HEK293T (cell line): Measurements from ENCODE around the gene ACLY.

Source experiments
- CTCF ChIA-PET: fragments of 350-600 bp; formaldehyde crosslinking; extraction: SDS; loops from one replicate; lab custom pipeline; 2021; ENCODE audit warnings: antibody characterized with exemption, inconsistent platforms; lab: Yijun Ruan, JAX
- POLR2A ChIA-PET: fragments of 350-600 bp; formaldehyde crosslinking; extraction: SDS; loops from one replicate; lab custom pipeline; 2020; ENCODE audit warnings: antibody characterized with exemption, inconsistent platforms; lab: Yijun Ruan, JAX
- DNase-seq: peaks from one replicate; pipeline ENCODE4 v3.0.0; 2012; ENCODE audit warnings: mixed read lengths; ENCODE audit errors: extremely low spot score
- ARNT ChIP-seq: fragments of 450-650 bp; IDR thresholded peaks from 2 replicates; pipeline ENCODE4 v1.6.1; 2017; ENCODE audit warnings: mild to moderate bottlenecking
- BHLHE40 ChIP-seq: fragments of 450-650 bp; IDR thresholded peaks from 2 replicates; pipeline ENCODE4 v1.6.1; 2016; ENCODE audit warnings: mild to moderate bottlenecking, moderate library complexity, borderline replicate concordance
- CTBP1 ChIP-seq: fragments of 450-650 bp; IDR thresholded peaks from 2 replicates; pipeline ENCODE4 v1.6.1; 2016; ENCODE audit warnings: borderline replicate concordance
- ELF4 ChIP-seq: fragments of 450-650 bp; IDR thresholded peaks from 2 replicates; pipeline ENCODE4 v1.6.1; 2017; ENCODE audit warnings: antibody characterized with exemption
- FOXA1 ChIP-seq: fragments of 450-650 bp; IDR thresholded peaks from 2 replicates; pipeline ENCODE4 v1.6.1; 2016; ENCODE audit warnings: mild to moderate bottlenecking
- FOXK2 ChIP-seq: fragments of 450-650 bp; IDR thresholded peaks from 2 replicates; pipeline ENCODE4 v1.6.1; 2016; ENCODE audit warnings: mild to moderate bottlenecking
- FOXM1 ChIP-seq: fragments of 450-650 bp; IDR thresholded peaks from 2 replicates; pipeline ENCODE4 v1.6.1; 2017; ENCODE audit warnings: mild to moderate bottlenecking, borderline replicate concordance
- HDGF ChIP-seq: fragments of 450-650 bp; IDR thresholded peaks from 2 replicates; pipeline ENCODE4 v1.6.1; 2017; ENCODE audit warnings: antibody characterized with exemption, borderline replicate concordance
- L3MBTL2 ChIP-seq: fragments of 450-650 bp; conservative IDR thresholded peaks from 2 replicates; pipeline ENCODE4 v1.6.1; 2016; ENCODE audit warnings: mild to moderate bottlenecking
- LEF1 ChIP-seq: fragments of 450-650 bp; IDR thresholded peaks from 2 replicates; pipeline ENCODE4 v1.6.1; 2017; ENCODE audit warnings: mild to moderate bottlenecking, borderline replicate concordance
- NFRKB ChIP-seq: fragments of 450-650 bp; IDR thresholded peaks from 2 replicates; pipeline ENCODE4 v1.6.1; 2016; ENCODE audit warnings: mild to moderate bottlenecking, moderate library complexity
- PKNOX1 ChIP-seq: fragments of 450-650 bp; IDR thresholded peaks from 2 replicates; pipeline ENCODE4 v1.6.1; 2016
- SP1 ChIP-seq: fragments of 450-650 bp; IDR thresholded peaks from 2 replicates; pipeline ENCODE4 v1.6.1; 2017
- SUZ12 ChIP-seq: fragments of 450-650 bp; IDR thresholded peaks from 2 replicates; pipeline ENCODE4 v1.6.1; 2016; ENCODE audit warnings: mild to moderate bottlenecking
- TARDBP ChIP-seq: fragments of 450-650 bp; IDR thresholded peaks from 2 replicates; pipeline ENCODE4 v1.6.1; 2016
- ZNF384 ChIP-seq: fragments of 450-650 bp; IDR thresholded peaks from 2 replicates; pipeline ENCODE4 v1.6.1; 2016

Gene ACLY

GRCh38 chr17:41918314-41919164 is at the start of gene ACLY:
ACLY (minus strand) TSS chr17:41918951; CDS start chr17:41913873, 5,078 bp downstream.
- CTCF ChIA-PET = interaction anchor here (0.5 to 2.3 kb wide), 5 partner anchors 12 to 256 kb away, joined by 3 to 8 read pairs (median 4); partner anchors contain the start of gene ODAD4
- TF ChIP-seq LEF1 (no peak), CTBP1 (no peak), FOXM1 (no peak), SP1 (no peak), BHLHE40 (no peak), ARNT (no peak), PKNOX1 (no peak), FOXA1 (no peak), FOXK2 (no peak), ELF4 (peak; percentile 75), TARDBP (no peak), ZNF384 (no peak), SUZ12 (no peak), HDGF (peak; percentile 92; the same call in 1 of the 2 replicates), L3MBTL2 (peak; percentile 69; the same call in 1 of the 2 replicates), NFRKB (no peak)
- DNase-seq = peak; percentile 100
- POLR2A ChIA-PET = interaction anchor here (0.5 to 5.7 kb wide), 30 partner anchors 11 to 253 kb away, joined by 3 to 148 read pairs (median 4); partner anchors contain the start of genes CNP, DNAJC7, EIF1 and FKBP10

- ChIA-PET POLR2A (interaction anchor here (1.2 to 7.0 kb wide), 6 partner anchors 9 to 153 kb away, joined by 3 to 117 read pairs (median 16); partner anchors contain the start of genes ACLY, DNAJC7 and NKIRAS2), CTCF (no interaction called here)
- TF ChIP-seq PKNOX1 = no peak
- TF ChIP-seq FOXM1 = no peak
- no peak for TF ChIP-seq CTBP1
- no peak for TF ChIP-seq TARDBP
- no peak for TF ChIP-seq BHLHE40
- TF ChIP-seq NFRKB = no peak
- no peak for TF ChIP-seq ELF4
- TF ChIP-seq SUZ12 = no peak
- no peak for TF ChIP-seq FOXA1
- no peak for TF ChIP-seq SP1
- no peak for TF ChIP-seq ZNF384
- no peak for TF ChIP-seq L3MBTL2
- TF ChIP-seq FOXK2 = no peak
- DNase-seq = no peak
These were observed 49.3 kb upstream of the ACLY start for GRCh38 chr17:41967921-41968578.

- DNase-seq = peak; percentile 34
- ChIA-PET CTCF (interaction anchor here (0.6 kb wide), 1 partner anchor 12 kb away, joined by 3 read pairs; no protein-coding TSS in a partner anchor), POLR2A (interaction anchor here (1.2 to 7.0 kb wide), 17 partner anchors 9 to 278 kb away, joined by 3 to 117 read pairs (median 9); partner anchors contain the start of genes ACLY, DNAJC7, HAP1 and NKIRAS2)
- TF ChIP-seq TARDBP = no peak
- TF ChIP-seq FOXA1 = no peak
- no peak for TF ChIP-seq LEF1
- no peak for TF ChIP-seq SP1
- no peak for TF ChIP-seq BHLHE40
- TF ChIP-seq FOXM1 = no peak
- TF ChIP-seq CTBP1 = no peak
- TF ChIP-seq FOXK2 = no peak
- no peak for TF ChIP-seq ZNF384
- no peak for TF ChIP-seq L3MBTL2
- no peak for TF ChIP-seq HDGF
- TF ChIP-seq ELF4 = no peak
- TF ChIP-seq SUZ12 = no peak
- TF ChIP-seq ARNT = no peak
- no peak for TF ChIP-seq PKNOX1
- no peak for TF ChIP-seq NFRKB
These were observed 48.6 kb upstream of the ACLY start for GRCh38 chr17:41967141-41967920.

GRCh38 chr17:41966463-41967140 is 47.9 kb upstream of the ACLY start, which contains the start of gene CNP:
CNP (plus strand) TSS chr17:41966795; CDS start chr17:41966885, 90 bp downstream.
- POLR2A ChIA-PET = interaction anchor here (0.6 to 7.0 kb wide), 35 partner anchors 9 to 569 kb away, joined by 3 to 117 read pairs (median 5); partner anchors contain the start of genes ACLY, DNAJC7, EIF1 and HAP1
- CTCF ChIA-PET = interaction anchor here (0.7 to 2.2 kb wide), 3 partner anchors 51 to 155 kb away, joined by 4 to 9 read pairs (median 5); partner anchors contain the start of genes DNAJC7 and KAT2A
- peak; percentile 90 for DNase-seq
- no peak for TF ChIP-seq BHLHE40
- TF ChIP-seq FOXM1 = no peak
- TF ChIP-seq LEF1 = no peak
- peak; percentile 59; the same call in 1 of the 2 replicates for TF ChIP-seq TARDBP
- no peak for TF ChIP-seq ZNF384
- peak; percentile 85 for TF ChIP-seq L3MBTL2
- no peak for TF ChIP-seq SUZ12
- no peak for TF ChIP-seq ELF4
- TF ChIP-seq SP1 = no peak
- no peak for TF ChIP-seq PKNOX1
- TF ChIP-seq ARNT = no peak
